HepG2 (cell line): Measurements from ENCODE around the gene PSMB10. TPM values are rescaled to one million over a fixed set of nuclear protein-coding genes. Genes with fewer than 3 reads are reported as not detected.
A peak's percentile ranks its signal among the peaks of the same experiment; 100 is the strongest.

Experiments
- KIAA2018 ChIP-seq: sonication (generic); formaldehyde crosslinking; IDR thresholded peaks from 2 replicates; pipeline ENCODE4 v1.5.0; 2020; ENCODE audit warnings: mild to moderate bottlenecking, missing genetic modification reagents, borderline replicate concordance
- MTERF4 ChIP-seq: sonication (generic); formaldehyde crosslinking; IDR thresholded peaks from 2 replicates; pipeline ENCODE4 v1.8.0; 2023; ENCODE audit warnings: mild to moderate bottlenecking, missing genetic modification reagents
- PRMT3 ChIP-seq: sonication (generic); formaldehyde crosslinking; IDR thresholded peaks from 2 replicates; pipeline ENCODE4 v1.8.1; 2022; ENCODE audit warnings: low read depth, mild to moderate bottlenecking, moderate library complexity, missing genetic modification reagents, borderline replicate concordance
- RBFOX2 ChIP-seq: fragments of 200-400 bp; formaldehyde crosslinking; IDR thresholded peaks from 2 replicates; pipeline ENCODE4 v1.6.1; 2017; ENCODE audit warnings: low read depth, mild to moderate bottlenecking, low read length
- RBM22 ChIP-seq: fragments of 200-400 bp; formaldehyde crosslinking; optimal IDR thresholded peaks from 2 replicates; pipeline ENCODE3; 2017; ENCODE audit warnings: mild to moderate bottlenecking, low read length, moderate library complexity
- USF2 ChIP-seq, 2 experiments: sonication (generic) in 1 of 2; formaldehyde crosslinking in 1 of 2; IDR thresholded peaks; 2 replicates each; pipeline versions ENCODE4 v1.5.1 to v1.6.1; 2011 to 2020; ENCODE audit warnings: borderline replicate concordance in 1 of 2, low read depth in 1 of 2, low read length in 1 of 2, mild to moderate bottlenecking in 1 of 2, missing genetic modification reagents in 1 of 2, moderate library complexity in 1 of 2
- ZBTB39 ChIP-seq: sonication (generic); formaldehyde crosslinking; IDR thresholded peaks from 2 replicates; pipeline ENCODE4 v1.5.0; 2020; ENCODE audit warnings: missing genetic modification reagents
- ZFP90 ChIP-seq: sonication (generic); formaldehyde crosslinking; IDR thresholded peaks from 2 replicates; pipeline ENCODE4 v1.8.0; 2022; ENCODE audit warnings: missing genetic modification reagents, mild to moderate bottlenecking, inconsistent platforms, borderline replicate concordance
- ZNF264 ChIP-seq: sonication (generic); formaldehyde crosslinking; IDR thresholded peaks from 2 replicates; pipeline ENCODE4 v1.4.0; 2020; ENCODE audit warnings: missing genetic modification reagents
- ZNF343 ChIP-seq: sonication (generic); formaldehyde crosslinking; IDR thresholded peaks from 2 replicates; pipeline ENCODE4 v1.4.0; 2020; ENCODE audit warnings: mild to moderate bottlenecking, missing genetic modification reagents
- ZNF432 ChIP-seq: sonication (generic); formaldehyde crosslinking; IDR thresholded peaks from 2 replicates; pipeline ENCODE4 v1.5.0; 2020; ENCODE audit warnings: missing genetic modification reagents, mild to moderate bottlenecking, borderline replicate concordance
- ZNF703 ChIP-seq: sonication (generic); formaldehyde crosslinking; IDR thresholded peaks from 2 replicates; pipeline ENCODE4 v1.5.1; 2020; ENCODE audit warnings: missing genetic modification reagents, mild to moderate bottlenecking, moderate library complexity, borderline replicate concordance
- polyA plus RNA-seq, 8 experiments: library from polyadenylated mRNA; depleted of rRNA in 3 of 8; stranded (reverse) in 7 of 8; unstranded in 1 of 8; fragments of >200 nt; fragmentation: Illumina TruSeq in 4 of 8; extraction: Trizol in 4 of 8; gene quantifications; 2 replicates each; pipeline versions ENCODE4 v1.2.1 to v1.2.3, GENCODE V29; 2011 to 2016; ENCODE audit warnings: low read depth in 4 of 8, missing spikeins in 1 of 8, mixed read lengths in 1 of 8; ENCODE audit not compliant: insufficient read depth in 1 of 8
- total RNA-seq, 5 experiments: library from RNA; depleted of rRNA; stranded (reverse); fragments of >200 nt; fragmentation: Illumina TruSeq; extraction: Trizol; gene quantifications; 2 replicates each; pipeline ENCODE4 v1.2.3, GENCODE V29; 2016; ENCODE audit warnings: low read depth in 1 of 5

PSMB10 gene
- total and polyA plus RNA-seq, 2 of the 13 experiments (the other 11 are each of a cell fraction or from before 2014, with no cell fraction given), result 12.7 to 65.9 TPM

GRCh38 chr16:67942510-67943255 lies 6.0 kb upstream of the PSMB10 start (continued):
- TF ChIP-seq ZNF264 (CRISPR knock-in tag), result peak; percentile 16; the same call in 1 of the 2 replicates
- peak; percentile 82 for TF ChIP-seq ZNF343
- peak; percentile 61; the same call in 1 of the 2 replicates for TF ChIP-seq KIAA2018 (CRISPR knock-in tag)
- TF ChIP-seq RBFOX2, result peak; percentile 74
- 0 out of 2 replicates have a peak, but pooled peaks have one; percentile 9 for TF ChIP-seq ZFP90 (CRISPR knock-in tag)
- no peak for TF ChIP-seq USF2 (IDR thresholded peaks at IDR 0.05; ENCODE audit: low read depth, low read length)
- no peak for TF ChIP-seq USF2 (CRISPR knock-in tag; IDR thresholded peaks at IDR 0.05; ENCODE audit: borderline replicate concordance)
- TF ChIP-seq ZNF703 (CRISPR knock-in tag), result no peak
- TF ChIP-seq PRMT3 (CRISPR knock-in tag), result no peak
- no peak for TF ChIP-seq ZNF432 (CRISPR knock-in tag)
- TF ChIP-seq MTERF4 (CRISPR knock-in tag), result peak; percentile 46
- peak; percentile 83 for TF ChIP-seq RBM22
- TF ChIP-seq ZBTB39 (CRISPR knock-in tag), result 0 out of 2 replicates have a peak, but pooled peaks have one; percentile 22
